EL (cell line): Measurements from ENCODE around the gene SIK3.
A peak's percentile ranks its signal among the peaks of the same experiment; 100 is the strongest.

Experiments
- DNase-seq: peaks from one replicate; pipeline ENCODE4 v3.0.0-alpha.2; 2016

The SIK3 gene

DNA sequence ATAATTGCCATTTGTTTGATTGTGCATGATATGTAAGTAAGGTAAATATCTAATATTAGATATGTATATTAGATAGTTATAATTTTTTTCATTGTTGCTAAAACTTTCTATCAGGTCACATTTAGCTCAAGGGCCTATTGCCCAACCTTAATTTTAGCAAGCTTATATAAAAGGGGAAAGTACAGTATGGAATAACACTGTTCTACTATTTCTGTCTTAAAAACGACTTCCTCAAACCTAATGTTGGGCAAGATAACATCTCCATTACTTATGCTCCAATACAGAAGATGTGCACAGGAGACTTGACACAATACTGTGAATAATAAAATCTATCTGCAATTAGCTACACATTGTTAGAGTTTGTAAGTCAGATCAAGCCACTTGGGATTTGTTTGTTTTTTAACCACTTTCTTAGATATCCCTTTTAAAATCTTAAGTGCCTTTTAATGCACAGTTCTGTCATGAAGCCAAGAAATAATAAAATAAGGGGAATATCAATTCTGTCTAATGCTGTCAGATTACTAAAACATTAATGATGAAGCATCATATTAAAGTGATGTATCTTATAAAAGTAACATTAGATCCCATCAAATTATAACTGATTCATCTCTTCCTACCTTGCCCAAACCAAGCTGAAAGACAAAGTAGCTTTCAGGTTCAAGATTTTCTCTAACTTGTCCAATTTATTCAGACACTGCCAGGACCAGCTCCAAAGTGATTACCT lies 98.1 kb downstream of the SIK3 start:
- DNase-seq: no peak

DNA sequence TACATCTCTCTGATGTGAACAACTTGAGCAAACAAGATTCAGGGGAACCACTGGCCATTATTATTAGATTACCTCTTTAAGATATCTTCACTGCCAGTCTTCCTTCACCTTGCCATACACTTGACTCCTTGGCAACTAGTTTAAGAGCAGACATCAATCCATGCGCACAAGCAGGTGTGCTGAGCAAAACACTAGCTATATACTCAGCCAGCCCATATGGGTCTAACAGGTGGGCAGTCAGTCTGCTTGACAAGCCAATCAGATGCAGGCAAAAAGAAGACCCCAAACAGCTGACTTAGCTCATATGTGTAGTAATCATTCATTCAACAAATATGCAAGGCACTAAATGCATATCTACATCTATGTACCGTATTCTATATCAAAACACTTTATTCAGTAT lies 101.2 kb downstream of the SIK3 start:
- no peak for DNase-seq

DNA sequence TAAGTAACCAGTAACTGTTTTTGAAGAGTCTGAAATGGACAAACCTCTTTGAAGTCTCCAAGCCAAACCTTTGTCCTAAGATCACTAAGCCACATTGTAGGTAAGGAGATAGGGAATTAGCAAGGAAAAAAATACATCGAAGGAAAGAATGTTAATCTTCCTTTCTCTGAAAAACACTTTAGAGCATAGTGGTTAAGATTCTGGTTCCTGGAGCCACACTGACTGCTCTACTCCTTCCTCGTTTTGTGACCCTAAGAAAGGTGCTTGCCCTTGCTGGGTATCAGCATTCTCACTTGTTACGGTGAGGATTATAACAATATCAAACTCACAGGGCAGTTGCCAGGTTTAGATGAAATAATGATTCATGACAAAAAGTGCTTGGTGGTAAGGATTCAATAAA lies 104.0 kb downstream of the SIK3 start:
- no peak for DNase-seq

DNA sequence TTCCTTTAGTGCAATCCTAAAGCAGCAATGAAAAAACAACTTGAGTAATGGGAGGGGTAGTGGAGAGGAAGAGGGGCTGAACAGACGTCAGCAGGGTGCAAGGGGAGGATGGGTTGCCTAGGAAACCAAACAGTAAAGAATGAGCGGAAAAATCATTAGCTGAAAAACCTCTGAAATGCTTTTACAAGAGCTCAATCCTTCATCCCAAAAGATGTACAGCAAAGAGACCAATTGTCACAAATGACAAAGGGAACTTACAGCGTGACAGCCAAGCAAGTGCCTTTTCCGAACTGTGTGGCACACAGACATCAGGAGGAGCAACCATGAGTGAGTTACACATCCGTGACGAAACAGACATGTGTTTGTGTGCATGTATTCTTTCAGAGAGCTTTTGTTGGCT lies 104.6 kb downstream of the SIK3 start:
- DNase-seq: no peak

GRCh38 chr11:116991491-116991890 lies 106.7 kb downstream of the SIK3 start:
- DNase-seq: no peak

GRCh38 chr11:116990811-116991210 lies 107.4 kb downstream of the SIK3 start:
- DNase-seq: no peak

DNA sequence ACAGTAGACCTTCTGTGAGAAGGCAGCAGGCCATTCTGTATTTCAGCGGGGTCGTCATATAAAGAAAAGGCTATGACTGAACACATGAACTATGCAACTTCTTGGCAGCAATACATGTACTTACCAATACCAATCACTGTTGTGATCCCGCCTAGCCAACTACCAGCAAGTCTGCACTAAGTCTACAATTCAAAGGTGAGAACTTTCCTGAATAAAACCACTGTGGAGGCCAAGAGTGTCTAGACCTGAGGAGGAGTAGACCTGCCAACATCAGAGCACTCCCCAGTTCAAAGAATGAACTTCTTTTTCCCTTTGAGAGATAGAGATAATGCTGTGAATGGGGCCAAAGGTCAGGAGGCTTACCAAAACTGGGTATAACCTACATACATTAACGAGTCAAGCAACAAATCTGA lies 108.2 kb downstream of the SIK3 start:
- peak; percentile 84 for DNase-seq

DNA sequence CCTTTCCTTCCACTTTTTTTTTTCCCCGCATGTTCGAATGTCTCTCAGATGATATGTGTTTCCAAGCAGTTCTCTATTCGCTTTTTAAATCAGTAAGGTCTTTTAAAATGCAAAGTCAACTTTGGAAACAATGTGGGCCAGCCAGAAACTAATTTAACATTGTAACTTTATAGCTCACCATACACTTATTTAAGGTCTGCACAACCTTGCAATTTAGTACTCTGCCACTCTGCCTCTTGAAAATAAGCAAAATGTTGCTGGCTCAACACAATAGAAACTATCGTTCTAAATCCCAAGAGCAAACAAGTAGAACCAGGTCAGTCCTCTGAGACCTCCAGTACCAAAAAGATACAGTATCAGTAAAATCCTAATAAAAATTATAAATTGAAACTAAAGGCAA lies 109.0 kb downstream of the SIK3 start:
- no peak for DNase-seq

DNA sequence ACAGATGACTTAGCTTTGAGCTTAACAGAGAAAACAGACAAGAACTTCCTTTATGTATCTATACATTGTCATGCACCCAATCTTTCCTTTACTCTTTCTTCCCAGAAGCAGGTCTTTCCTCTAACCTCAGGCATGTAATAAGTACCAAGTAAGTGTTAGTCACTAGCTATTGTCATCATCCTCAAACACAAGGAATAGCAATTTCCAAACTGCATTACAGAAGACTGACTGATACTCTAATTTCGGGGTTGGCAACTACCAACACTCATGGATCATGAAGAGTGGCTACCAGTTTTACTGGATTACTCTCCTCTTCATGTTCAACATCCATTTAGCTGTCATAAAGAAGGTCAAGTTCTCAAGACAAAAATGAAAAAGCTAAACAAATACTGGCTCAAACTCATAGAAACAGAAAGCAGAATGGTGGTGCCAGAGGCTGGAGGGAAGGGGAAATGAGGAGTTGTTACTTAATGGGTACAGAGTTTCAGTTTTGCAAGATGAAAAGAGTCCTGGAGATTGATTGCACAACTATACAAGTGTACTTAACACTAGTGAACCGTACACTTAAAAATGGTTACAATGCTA lies 111.6 kb downstream of the SIK3 start:
- DNase-seq: peak; percentile 83

DNA sequence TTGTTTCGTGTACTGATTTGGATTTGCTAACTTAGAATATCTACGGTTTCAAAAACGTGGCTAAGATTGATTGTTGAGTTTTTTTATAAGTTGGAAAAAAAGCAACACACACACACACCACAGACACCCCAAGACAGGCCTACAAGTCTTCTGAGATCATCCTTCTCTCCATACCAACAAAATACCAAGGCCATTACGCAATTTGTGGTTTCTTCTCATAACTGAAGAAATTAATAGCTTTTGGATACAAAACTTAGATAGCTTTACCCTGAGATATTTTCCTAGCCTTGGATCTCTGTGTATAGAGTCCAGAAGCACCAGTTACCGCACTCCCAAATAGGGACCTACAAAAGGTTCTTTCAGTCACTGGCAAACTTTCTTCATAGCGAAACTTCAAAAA lies 113.6 kb downstream of the SIK3 start:
- DNase-seq: peak; percentile 98

DNA sequence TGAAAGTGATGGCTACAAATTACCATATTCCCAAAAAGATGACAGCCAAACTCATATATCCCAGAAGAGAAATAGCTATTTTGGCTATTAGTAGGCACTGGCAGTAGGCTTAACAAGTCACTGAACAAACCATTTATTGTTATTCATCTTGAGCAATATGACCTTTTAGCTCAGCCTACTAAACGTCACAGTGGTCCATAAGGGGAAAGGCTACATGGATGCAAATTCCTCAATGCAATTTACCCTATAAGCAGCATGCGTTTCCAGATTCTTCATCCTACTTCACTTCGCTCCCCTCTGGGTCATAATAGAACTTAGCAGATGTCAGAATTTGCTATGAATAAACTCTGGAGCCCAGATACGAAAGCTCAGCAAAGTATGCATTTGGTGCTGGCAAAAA lies 114.0 kb downstream of the SIK3 start:
- peak; percentile 74 for DNase-seq

DNA sequence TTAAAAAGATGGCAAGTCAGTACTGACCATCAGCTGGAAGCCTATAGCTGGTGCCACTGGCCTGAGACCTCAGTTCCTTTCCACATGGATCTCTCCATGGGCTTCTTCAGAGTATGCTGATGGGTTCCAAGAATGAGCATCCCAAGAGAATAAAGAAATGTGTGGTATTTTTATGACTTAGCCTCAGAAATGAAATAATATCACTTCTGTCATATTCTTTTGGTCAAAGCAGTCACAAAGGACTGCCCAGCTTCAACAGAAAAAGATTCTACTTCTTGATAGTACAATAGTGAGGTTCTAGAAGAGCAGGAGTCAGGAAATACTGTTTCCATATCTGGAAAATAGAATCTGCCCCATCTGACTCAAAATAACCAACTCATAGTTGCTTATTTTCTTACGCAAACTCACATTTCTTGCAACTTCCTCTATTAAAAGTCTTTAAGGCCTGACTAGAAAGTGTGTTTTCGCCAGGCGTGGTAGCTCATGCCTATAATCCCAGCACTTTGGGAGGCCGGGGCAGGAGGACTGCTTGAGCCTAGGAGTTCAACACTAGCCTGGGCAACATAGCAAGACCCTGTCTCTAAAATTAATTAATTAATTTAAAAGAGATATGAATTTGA lies 116.9 kb downstream of the SIK3 start:
- DNase-seq: peak; percentile 15

GRCh38 chr11:116980136-116980793 lies 118.0 kb downstream of the SIK3 start:
- no peak for DNase-seq

GRCh38 chr11:116976941-116977570 lies 121.2 kb downstream of the SIK3 start:
- DNase-seq: no peak

DNA sequence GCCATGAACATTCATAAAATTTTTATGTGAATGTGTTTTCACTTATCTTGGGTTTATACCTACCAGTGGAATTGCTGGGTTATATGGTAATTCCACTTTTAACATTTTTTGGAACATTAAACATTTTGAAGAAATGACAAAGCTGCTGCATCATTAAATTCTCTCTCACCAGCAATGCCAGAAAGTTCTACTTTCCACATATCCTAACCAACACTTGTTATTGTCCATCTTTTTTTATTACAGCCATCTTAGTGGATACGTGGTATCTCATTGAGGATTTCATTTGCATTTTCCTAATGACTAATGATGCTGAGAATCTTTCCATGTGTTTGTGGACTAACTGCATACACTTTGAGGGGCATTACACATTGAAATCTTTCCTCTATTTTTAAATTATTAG lies 122.6 kb downstream of the SIK3 start:
- no peak for DNase-seq

- DNase-seq: no peak
Observed at GRCh38 chr11:116973270-116973669, 125.0 kb downstream of the SIK3 start.

GRCh38 chr11:116972691-116973090 lies 125.5 kb downstream of the SIK3 start:
- no peak for DNase-seq

DNA sequence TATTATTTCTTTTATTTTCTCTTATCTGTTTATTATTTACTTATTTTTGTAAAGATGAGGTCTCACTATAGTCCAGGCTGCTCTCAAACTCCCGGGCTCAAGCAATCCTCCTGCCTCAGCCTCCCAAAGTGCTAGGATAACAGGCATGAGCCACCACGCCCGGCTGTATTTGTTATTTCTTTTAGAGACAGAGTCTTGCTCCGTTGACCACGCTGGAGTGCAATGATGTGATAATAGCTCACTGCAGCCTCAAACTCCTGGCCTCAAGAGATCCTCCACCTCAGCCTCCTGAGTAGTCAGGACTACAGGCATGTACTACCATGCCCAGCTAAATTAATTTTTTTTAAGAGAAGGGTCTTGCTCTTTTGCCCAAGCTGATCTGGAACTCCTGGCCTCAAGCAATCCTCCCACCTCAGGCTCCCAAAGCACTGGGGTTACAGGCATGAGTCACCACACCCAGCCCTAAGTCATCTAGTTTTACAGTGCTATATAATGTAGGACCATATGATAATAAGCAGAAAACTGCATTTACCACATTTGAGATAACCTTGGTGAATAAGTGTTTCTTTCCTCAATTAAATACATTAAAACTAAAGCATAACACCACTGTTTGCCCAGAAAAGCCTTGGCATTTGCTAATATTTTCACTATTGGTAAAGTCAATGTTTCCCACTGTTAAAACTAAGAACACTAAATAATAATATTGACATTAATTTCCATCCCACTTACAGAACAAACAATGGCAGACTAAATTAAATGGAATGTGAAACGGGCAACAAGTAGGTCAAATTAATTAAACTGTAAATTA lies 127.5 kb downstream of the SIK3 start:
- peak; percentile 53 for DNase-seq

- no peak for DNase-seq
Observed at GRCh38 chr11:116969694-116970093, 128.5 kb downstream of the SIK3 start.

DNA sequence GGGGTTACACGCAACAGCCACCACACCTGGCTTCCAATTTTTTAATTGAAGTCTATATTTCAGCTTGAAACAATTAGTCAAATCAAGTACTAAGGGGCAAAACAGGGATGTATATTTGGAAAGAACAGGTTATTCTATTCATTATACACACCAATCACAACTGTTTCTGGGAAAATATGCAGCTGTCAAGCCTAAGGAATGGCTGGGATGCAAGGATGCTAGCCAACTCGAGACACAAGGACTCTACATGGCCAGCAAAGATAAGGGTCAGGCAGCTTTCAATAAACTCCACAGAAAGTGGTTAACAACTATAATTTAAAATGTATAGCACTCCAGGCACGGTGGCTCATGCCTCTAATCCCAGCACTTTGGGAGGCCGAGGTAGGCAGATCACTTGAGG lies 134.0 kb downstream of the SIK3 start:
- DNase-seq: no peak

DNA sequence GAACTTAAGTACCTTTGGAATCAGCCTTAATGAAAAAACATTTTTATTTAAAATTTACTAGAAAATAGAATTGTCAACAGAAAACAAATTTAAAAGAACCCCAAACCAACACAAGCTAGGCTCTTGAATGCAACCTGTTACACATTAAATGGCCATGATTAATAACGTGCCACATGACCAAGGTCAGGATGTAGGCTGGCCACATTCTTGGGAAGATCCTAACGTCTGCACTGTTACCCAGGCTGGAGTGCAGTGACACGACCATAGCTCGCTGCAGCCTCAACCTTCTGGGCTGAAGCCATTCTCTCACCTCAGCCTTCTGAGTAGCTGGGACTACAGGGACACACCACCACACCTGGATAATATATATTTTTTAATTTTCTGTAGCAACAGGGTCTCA lies 134.4 kb downstream of the SIK3 start:
- no peak for DNase-seq

- peak; percentile 51 for DNase-seq
Observed at GRCh38 chr11:116962108-116962507, 136.1 kb downstream of the SIK3 start.

DNA sequence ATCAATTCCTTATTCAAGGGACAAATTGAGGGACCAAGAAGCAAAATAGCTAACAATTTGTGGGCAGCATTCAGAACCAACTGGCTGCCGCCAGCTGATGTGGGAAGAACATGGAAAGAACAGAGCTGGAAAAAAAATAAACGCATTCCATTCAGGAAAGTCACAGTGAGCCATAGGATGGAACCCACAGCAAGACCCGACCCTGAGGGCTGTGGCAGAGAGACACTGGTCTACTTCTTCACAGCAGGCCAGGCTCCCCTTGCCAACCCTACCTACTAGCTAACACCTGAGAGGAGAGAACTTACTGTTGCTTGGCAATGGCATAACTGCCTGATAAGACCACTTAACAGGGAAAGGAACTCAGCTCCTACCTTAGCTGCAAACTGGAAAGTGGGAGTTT lies 137.3 kb downstream of the SIK3 start:
- DNase-seq: peak; percentile 87
